Retina (tissue), 1 donor: ENCODE results near the gene PRKAR1B.
"Not testable (repeated sequence)": the region's sequence is repeated elsewhere in the genome, so short reads cannot be mapped to it uniquely, and the experiment has no call there.

Source experiments
- DNase-seq: peaks from one replicate; pipeline ENCODE4 v3.0.0-alpha.2; 2016

PRKAR1B gene

DNA sequence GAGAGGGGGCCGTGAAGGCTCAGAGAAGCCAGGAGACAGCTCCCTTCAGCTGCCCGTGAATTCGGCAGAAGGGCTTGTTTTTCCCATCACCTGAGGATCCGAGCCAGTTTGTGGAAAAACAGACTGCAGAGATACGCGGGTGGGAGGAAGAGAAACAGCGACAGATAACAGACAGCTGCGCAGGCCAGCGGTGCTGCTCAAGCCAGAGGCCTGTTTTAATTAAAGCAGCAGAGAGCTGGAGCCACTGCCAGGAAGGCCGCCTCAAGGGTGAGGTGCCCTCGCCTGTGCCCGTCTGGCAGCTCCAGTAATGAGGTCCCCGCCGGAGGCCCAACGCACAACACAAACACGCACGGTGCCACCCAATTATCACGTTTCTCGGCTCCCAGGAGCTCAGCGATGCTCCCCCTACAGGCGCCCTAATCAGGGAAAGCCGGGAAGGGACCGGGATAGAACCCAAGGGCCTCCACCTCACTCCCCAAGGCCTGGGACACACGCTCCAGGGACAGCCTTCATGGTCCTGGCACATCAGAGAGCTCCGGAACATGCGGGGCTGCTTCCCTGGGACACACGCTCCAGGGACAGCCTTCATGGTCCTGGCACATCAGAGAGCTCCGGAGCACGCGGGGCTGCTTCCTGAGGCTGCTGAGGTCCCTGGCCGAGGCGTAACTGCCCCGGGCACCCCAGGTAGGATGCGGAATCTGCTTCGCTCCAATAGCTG lies 61.2 kb downstream of the PRKAR1B start:
- DNase-seq = no peak

- DNase-seq = no peak
These were observed 61.9 kb downstream of the PRKAR1B start for GRCh38 chr7:664997-665735.

DNA sequence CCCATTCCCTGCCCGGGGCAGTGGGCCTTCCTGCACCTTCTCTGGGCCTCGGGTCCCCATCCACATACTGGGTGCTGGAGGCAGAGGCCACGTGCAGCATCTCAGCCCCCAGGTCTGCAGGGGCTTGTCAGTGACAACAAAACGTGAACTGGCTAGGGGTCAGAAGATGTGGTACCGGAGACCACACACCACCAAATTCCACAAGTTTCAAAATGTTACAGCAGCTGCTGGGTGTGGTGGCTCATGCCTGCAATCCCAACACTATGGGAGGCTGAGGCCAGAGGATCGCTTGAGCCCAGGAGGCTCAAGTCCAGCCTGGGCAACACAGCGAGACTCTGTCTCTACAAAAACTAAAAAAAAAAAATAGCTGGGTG lies 62.7 kb downstream of the PRKAR1B start:
- no peak for DNase-seq

- no peak for DNase-seq
These were observed 64.5 kb downstream of the PRKAR1B start for GRCh38 chr7:662576-662975.

- DNase-seq = no peak
These were observed 67.1 kb downstream of the PRKAR1B start for GRCh38 chr7:659996-660395.

GRCh38 chr7:659306-659847 lies 67.7 kb downstream of the PRKAR1B start:
- no peak for DNase-seq

GRCh38 chr7:657565-658119 lies 69.4 kb downstream of the PRKAR1B start:
- DNase-seq = no peak

GRCh38 chr7:657010-657409 lies 70.1 kb downstream of the PRKAR1B start:
- not testable (repeated sequence) for DNase-seq

GRCh38 chr7:655758-656157 lies 71.3 kb downstream of the PRKAR1B start:
- no peak for DNase-seq

GRCh38 chr7:653829-654764 lies 73.0 kb downstream of the PRKAR1B start:
- DNase-seq = no peak

GRCh38 chr7:652881-653280 lies 74.2 kb downstream of the PRKAR1B start:
- no peak for DNase-seq

DNA sequence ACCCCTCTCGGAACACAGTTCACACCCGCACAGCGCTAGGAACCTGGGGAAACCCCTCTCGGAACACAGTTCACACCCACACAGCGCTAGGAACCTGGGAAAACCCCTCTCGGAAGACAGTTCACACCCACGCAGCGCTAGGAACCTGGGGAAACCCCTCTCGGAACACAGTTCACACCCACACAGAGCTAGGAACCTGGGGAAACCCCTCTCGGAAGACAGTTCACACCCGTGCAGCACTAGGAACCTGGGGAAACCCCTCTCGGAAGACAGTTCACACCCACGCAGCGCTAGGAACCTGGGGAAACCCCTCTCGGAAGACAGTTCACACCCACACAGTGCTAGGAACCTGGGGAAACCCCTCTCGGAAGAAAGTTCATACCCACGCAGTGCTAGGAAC lies 74.9 kb downstream of the PRKAR1B start:
- not testable (repeated sequence) for DNase-seq

DNA sequence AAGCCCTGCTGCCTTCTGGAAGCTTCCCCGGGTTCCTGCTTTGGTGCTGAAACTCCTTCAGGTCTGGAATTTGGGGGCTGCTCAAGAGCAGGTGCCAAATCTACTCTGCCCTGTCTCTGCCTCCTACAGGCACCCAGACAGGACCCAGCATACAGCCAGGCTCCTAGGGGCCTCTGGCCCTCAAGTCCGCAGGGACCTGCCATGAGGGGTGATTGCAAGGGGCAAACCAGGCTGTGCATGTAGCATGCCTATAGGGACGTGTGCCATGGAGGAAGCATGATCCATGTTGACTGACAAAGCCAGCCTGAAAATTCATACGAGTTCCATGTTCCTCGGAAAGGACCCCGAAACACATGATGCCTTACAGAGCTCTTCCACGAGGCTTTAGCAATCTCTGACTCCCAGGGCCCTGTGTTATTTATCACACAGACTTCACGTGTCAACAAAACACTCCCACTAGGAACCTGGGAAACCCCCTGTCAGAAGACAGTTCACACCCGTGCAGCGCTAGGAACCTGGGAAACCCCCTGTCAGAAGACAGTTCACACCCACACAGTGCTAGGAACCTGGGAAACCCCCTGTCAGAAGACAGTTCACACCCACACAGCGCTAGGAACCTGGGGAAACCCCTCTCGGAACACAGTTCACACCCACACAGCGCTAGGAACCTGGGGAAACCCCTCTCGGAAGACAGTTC lies 75.9 kb downstream of the PRKAR1B start:
- DNase-seq = no peak

- DNase-seq = no peak
These were observed 76.6 kb downstream of the PRKAR1B start for GRCh38 chr7:650339-651031.

DNA sequence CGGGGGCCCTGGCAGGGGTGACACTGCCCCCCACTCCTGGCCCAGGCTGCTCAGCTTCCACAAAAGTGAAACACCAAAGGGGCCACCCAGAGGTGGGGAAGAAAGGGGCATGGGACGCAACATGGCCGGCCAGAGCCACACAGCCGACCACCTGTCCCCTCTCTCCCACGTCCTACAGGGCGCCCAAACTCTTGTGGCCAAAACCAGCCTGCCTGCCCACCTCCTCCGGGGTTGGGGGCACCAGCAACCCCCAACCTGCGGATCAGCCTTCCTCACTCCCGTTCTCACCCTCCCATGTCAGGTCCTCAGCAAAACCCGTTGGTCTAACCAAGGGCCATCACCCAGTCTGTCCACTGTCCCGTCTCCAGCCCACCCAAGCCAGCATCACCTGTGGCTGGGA lies 80.1 kb downstream of the PRKAR1B start:
- DNase-seq = no peak

GRCh38 chr7:646487-646886 lies 80.6 kb downstream of the PRKAR1B start:
- no peak for DNase-seq

DNA sequence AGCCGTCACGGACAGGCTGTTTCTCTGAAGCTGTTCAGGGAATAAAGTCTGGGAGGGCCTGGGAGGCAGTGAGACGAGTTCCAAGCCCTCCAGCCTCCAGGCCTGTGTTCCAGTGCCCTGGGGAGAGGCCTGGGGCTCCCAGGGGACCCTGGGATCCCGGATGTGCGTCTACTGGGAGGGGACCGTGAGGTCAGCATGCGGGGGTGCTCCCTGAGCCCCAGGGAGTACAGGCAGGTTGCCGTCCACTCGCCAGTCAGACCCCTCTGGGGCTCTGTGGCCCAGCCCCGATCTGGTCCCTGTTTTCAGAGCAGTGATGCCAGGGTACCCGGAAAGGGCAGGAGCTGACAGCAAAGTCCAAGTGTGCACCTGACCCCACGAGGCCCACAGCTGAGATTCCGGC lies 81.5 kb downstream of the PRKAR1B start:
- no peak for DNase-seq

GRCh38 chr7:644381-645305 lies 82.4 kb downstream of the PRKAR1B start:
- DNase-seq = no peak

DNA sequence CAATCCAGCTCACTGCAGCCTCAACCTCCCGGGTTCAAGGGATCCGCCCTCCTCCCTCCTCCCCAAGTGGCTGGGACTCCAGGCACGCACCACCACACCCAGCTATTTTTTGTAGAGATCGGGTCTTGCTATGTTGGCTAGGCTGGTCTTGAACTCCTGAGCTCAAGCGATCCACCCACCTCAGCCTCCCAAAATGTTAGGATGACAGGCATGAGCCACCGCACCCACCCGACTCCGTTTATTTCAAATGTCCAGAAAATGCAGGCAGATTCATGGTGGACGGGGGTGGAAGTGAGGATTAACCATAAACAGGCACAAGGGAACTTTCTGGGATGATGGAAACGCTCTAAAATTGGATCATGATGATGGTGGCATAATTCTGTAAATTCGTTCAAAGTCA lies 85.1 kb downstream of the PRKAR1B start:
- no peak for DNase-seq

DNA sequence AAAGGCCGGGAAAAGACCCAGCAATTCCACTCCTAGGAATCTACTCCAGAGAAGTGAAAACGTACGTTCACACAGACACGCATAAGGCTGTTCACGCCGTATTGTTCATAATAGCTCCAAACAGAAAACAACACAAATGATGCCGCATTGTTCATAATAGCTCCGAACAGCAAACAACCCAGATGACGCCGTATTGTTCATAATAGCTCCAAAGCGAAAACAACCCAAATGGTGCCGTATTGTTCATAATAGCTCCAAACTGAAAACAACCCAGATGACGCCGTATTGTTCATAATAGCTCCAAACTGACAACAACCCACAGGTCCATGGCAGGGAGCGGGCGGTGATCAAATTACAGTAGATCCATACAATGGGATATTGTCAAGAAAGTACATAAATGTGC lies 85.8 kb downstream of the PRKAR1B start:
- DNase-seq = no peak
